Kidney glomerular epithelial cell (primary cell): ENCODE results near the gene DSCAM.
"Not testable (repeated sequence)": the region's sequence is repeated elsewhere in the genome, so short reads cannot be mapped to it uniquely, and the experiment has no call there.

ENCODE experiments used
- DNase-seq: peaks from one replicate; lab custom pipeline; 2025; lab: John Stamatoyannopoulos, UW

DSCAM gene

GRCh38 chr21:40379881-40380810 lies 466.8 kb downstream of the DSCAM start:
- DNase-seq, result no peak

GRCh38 chr21:40377135-40377534 lies 469.8 kb downstream of the DSCAM start:
- DNase-seq, result no peak

- no peak for DNase-seq
Observed at GRCh38 chr21:40373761-40374160, 473.2 kb downstream of the DSCAM start.

GRCh38 chr21:40372506-40372905 lies 474.5 kb downstream of the DSCAM start:
- DNase-seq, result no peak

- DNase-seq, result no peak
Observed at GRCh38 chr21:40371329-40371728, 475.6 kb downstream of the DSCAM start.

- DNase-seq, result no peak
Observed at GRCh38 chr21:40356644-40357043, 490.3 kb downstream of the DSCAM start.

GRCh38 chr21:40355076-40355475 lies 491.9 kb downstream of the DSCAM start:
- no peak for DNase-seq

- no peak for DNase-seq
Observed at GRCh38 chr21:40351006-40351405, 496.0 kb downstream of the DSCAM start.

GRCh38 chr21:40349591-40349990 lies 497.4 kb downstream of the DSCAM start:
- DNase-seq, result no peak

- no peak for DNase-seq
Observed at GRCh38 chr21:40345711-40346321, 501.1 kb downstream of the DSCAM start.

- DNase-seq, result no peak
Observed at GRCh38 chr21:40340357-40340756, 506.6 kb downstream of the DSCAM start.

- no peak for DNase-seq
Observed at GRCh38 chr21:40339050-40339449, 507.9 kb downstream of the DSCAM start.

GRCh38 chr21:40337981-40338380 lies 509.0 kb downstream of the DSCAM start:
- DNase-seq, result no peak

GRCh38 chr21:40335704-40336103 lies 511.3 kb downstream of the DSCAM start:
- DNase-seq, result no peak

- DNase-seq, result no peak
Observed at GRCh38 chr21:40334159-40334558, 512.8 kb downstream of the DSCAM start.

GRCh38 chr21:40333731-40334130 lies 513.2 kb downstream of the DSCAM start:
- DNase-seq, result no peak

GRCh38 chr21:40331804-40332203 lies 515.2 kb downstream of the DSCAM start:
- DNase-seq, result no peak

- no peak for DNase-seq
Observed at GRCh38 chr21:40331172-40331571, 515.8 kb downstream of the DSCAM start.

GRCh38 chr21:40324389-40324788 lies 522.6 kb downstream of the DSCAM start:
- no peak for DNase-seq

- DNase-seq, result not testable (repeated sequence)
Observed at GRCh38 chr21:40320718-40321117, 526.2 kb downstream of the DSCAM start.

- DNase-seq, result no peak
Observed at GRCh38 chr21:40318371-40318770, 528.6 kb downstream of the DSCAM start.

- DNase-seq, result no peak
Observed at GRCh38 chr21:40316104-40316503, 530.9 kb downstream of the DSCAM start.

- no peak for DNase-seq
Observed at GRCh38 chr21:40315626-40316025, 531.3 kb downstream of the DSCAM start.
